H9 (cell line): ENCODE data around the gene DLG2. TPM values are rescaled to one million over a fixed set of nuclear protein-coding genes. Genes with fewer than 3 reads are reported as not detected.

Experiments used
- DNase-seq: peaks from one replicate; pipeline ENCODE4 v3.0.0-alpha.2; 2017
- H2AFZ ChIP-seq: one replicate; pipeline ENCODE4 v1.6.1; 2013; ENCODE audit warnings: mild to moderate bottlenecking, low read length, control low read depth, moderate library complexity
- H2AK5ac ChIP-seq: 2 replicates; pipeline ENCODE4 v1.6.1; 2013; ENCODE audit warnings: low read length, control low read depth, mixed read lengths; ENCODE audit not compliant: insufficient read length
- H2BK120ac ChIP-seq: one replicate; pipeline ENCODE4 v1.6.1; 2013; ENCODE audit warnings: low read depth, mild to moderate bottlenecking, low read length, control low read depth, inconsistent platforms; ENCODE audit not compliant: poor library complexity, severe bottlenecking
- H2BK12ac ChIP-seq: 2 replicates; pipeline ENCODE4 v1.6.1; 2013; ENCODE audit warnings: low read length, control low read depth, mixed read lengths, low read depth; ENCODE audit not compliant: insufficient read length
- H2BK15ac ChIP-seq: 2 replicates; pipeline ENCODE4 v1.6.1; 2013; ENCODE audit warnings: low read depth, low read length, control low read depth
- H2BK20ac ChIP-seq: one replicate; pipeline ENCODE4 v1.6.1; 2013; ENCODE audit warnings: low read depth, mild to moderate bottlenecking, low read length, control low read depth, inconsistent platforms; ENCODE audit not compliant: poor library complexity, severe bottlenecking
- H2BK5ac ChIP-seq: 2 replicates; pipeline ENCODE4 v1.6.1; 2013; ENCODE audit warnings: low read length, control low read depth, mixed read lengths; ENCODE audit not compliant: insufficient read length
- H3K14ac ChIP-seq: 2 replicates; pipeline ENCODE4 v1.6.1; 2013; ENCODE audit warnings: low read length, control low read depth; ENCODE audit not compliant: insufficient read depth
- H3K18ac ChIP-seq: 2 replicates; pipeline ENCODE4 v1.6.1; 2013; ENCODE audit warnings: low read depth, mild to moderate bottlenecking, mixed read lengths, low read length, control low read depth; ENCODE audit not compliant: insufficient read length
- H3K23ac ChIP-seq: 2 replicates; pipeline ENCODE4 v1.6.1; 2013; ENCODE audit warnings: low read length, control low read depth, mixed read lengths, low read depth; ENCODE audit not compliant: insufficient read length
- H3K23me2 ChIP-seq: 2 replicates; pipeline ENCODE4 v1.6.1; 2013; ENCODE audit warnings: low read depth, mild to moderate bottlenecking, mixed read lengths, low read length, control low read depth; ENCODE audit not compliant: insufficient read length, poor library complexity, severe bottlenecking
- H3K27ac ChIP-seq: 2 replicates; pipeline ENCODE4 v1.5.1; 2013; ENCODE audit warnings: low read length, control low read depth, mixed read lengths, low read depth; ENCODE audit not compliant: insufficient read length
- H3K27me3 ChIP-seq: 2 replicates; pipeline ENCODE4 v1.6.1; 2013; ENCODE audit warnings: low read length, control low read depth, inconsistent platforms; ENCODE audit not compliant: insufficient read depth
- H3K4ac ChIP-seq: 2 replicates; pipeline ENCODE4 v1.6.1; 2013; ENCODE audit warnings: low read depth, mild to moderate bottlenecking, control low read depth, inconsistent platforms, low read length, moderate library complexity
- H3K4me1 ChIP-seq: 2 replicates; pipeline ENCODE4 v1.6.1; 2013; ENCODE audit warnings: low read length, control low read depth, inconsistent platforms; ENCODE audit not compliant: insufficient read depth
- H3K4me2 ChIP-seq: 2 replicates; pipeline ENCODE4 v1.6.1; 2013; ENCODE audit warnings: low read length, control low read depth, mixed read lengths; ENCODE audit not compliant: insufficient read length, insufficient read depth
- H3K56ac ChIP-seq: 2 replicates; pipeline ENCODE4 v1.6.1; 2013; ENCODE audit warnings: low read depth, mild to moderate bottlenecking, mixed read lengths, low read length, control low read depth; ENCODE audit not compliant: insufficient read length
- H3K79me1 ChIP-seq: 2 replicates; pipeline ENCODE4 v1.6.1; 2013; ENCODE audit warnings: low read depth, mild to moderate bottlenecking, moderate library complexity, low read length, control low read depth, inconsistent platforms; ENCODE audit not compliant: insufficient read depth, poor library complexity, severe bottlenecking
- H3K79me2 ChIP-seq: 2 replicates; pipeline ENCODE4 v1.6.1; 2013; ENCODE audit warnings: low read length, control low read depth, inconsistent platforms; ENCODE audit not compliant: insufficient read depth
- H3K9ac ChIP-seq: 2 replicates; pipeline ENCODE4 v1.6.1; 2013; ENCODE audit warnings: low read length, control low read depth, mixed read lengths; ENCODE audit not compliant: insufficient read length; ENCODE audit errors: extremely low read depth
- H3K9me3 ChIP-seq: one replicate; pipeline ENCODE4 v1.6.1; 2013; ENCODE audit warnings: low read depth, low read length, inconsistent platforms; ENCODE audit not compliant: control insufficient read depth
- H3T11ph ChIP-seq: one replicate; pipeline ENCODE4 v1.6.1; 2013; ENCODE audit warnings: mild to moderate bottlenecking, low read length, control low read depth, inconsistent platforms
- H4K20me1 ChIP-seq: one replicate; pipeline ENCODE4 v1.6.1; 2013; ENCODE audit not compliant: control insufficient read depth, insufficient read length, insufficient read depth
- H4K5ac ChIP-seq: 2 replicates; pipeline ENCODE4 v1.6.1; 2013; ENCODE audit warnings: low read depth, mild to moderate bottlenecking, mixed read lengths, low read length, control low read depth; ENCODE audit not compliant: insufficient read length
- H4K8ac ChIP-seq: replicated peaks from 2 replicates; pipeline ENCODE4 v1.6.1; 2013; ENCODE audit warnings: low read length, control low read depth, mixed read lengths, low read depth; ENCODE audit not compliant: insufficient read length
- H4K91ac ChIP-seq: 2 replicates; pipeline ENCODE4 v1.6.1; 2013; ENCODE audit warnings: low read depth, mild to moderate bottlenecking, moderate library complexity, mixed read lengths, low read length, control low read depth; ENCODE audit not compliant: insufficient read length
- H3K27ac Mint-ChIP-seq, 3 experiments: 2 replicates in 2 of 3; 3 replicates in 1 of 3; pipeline ENCODE4 v1.8.0; 2020 to 2021; ENCODE audit warnings: mixed read lengths in 3 of 3, mild to moderate bottlenecking in 1 of 3, moderate library complexity in 1 of 3
- H3K27me3 Mint-ChIP-seq: 2 replicates; pipeline ENCODE4 v1.8.0; 2021; ENCODE audit warnings: low read depth, mild to moderate bottlenecking, moderate library complexity, mixed read lengths
- H3K36me3 Mint-ChIP-seq, 3 experiments: 2 replicates in 2 of 3; 3 replicates in 1 of 3; pipeline ENCODE4 v1.8.0; 2020 to 2021; ENCODE audit warnings: low read depth in 3 of 3, mixed read lengths in 3 of 3; ENCODE audit not compliant: insufficient read depth in 1 of 3
- H3K4me1 Mint-ChIP-seq, 2 experiments: 2 replicates each; pipeline ENCODE4 v1.8.0; 2020; ENCODE audit warnings: mixed read lengths in 2 of 2
- H3K4me3 Mint-ChIP-seq, 2 experiments: 2 replicates in 1 of 2; 3 replicates in 1 of 2; pipeline ENCODE4 v1.8.0; 2020 to 2021; ENCODE audit warnings: mild to moderate bottlenecking in 2 of 2, mixed read lengths in 2 of 2, moderate library complexity in 1 of 2
- H3K9me3 Mint-ChIP-seq, 2 experiments: 2 replicates in 1 of 2; 3 replicates in 1 of 2; pipeline ENCODE4 v1.8.0; 2020; ENCODE audit warnings: mild to moderate bottlenecking in 2 of 2, mixed read lengths in 2 of 2, moderate library complexity in 1 of 2
- CTCF ChIP-seq: fragments of 200-600 bp; sonication (generic); conservative IDR thresholded peaks from 3 replicates; pipeline ENCODE4 v1.8.0; 2021; ENCODE audit warnings: antibody characterized with exemption, mild to moderate bottlenecking
- WGBS: extraction: QIAGEN DNeasy Blood & Tissue Kit; methylation state at CpG from one replicate; pipeline ENCODE4 v1.1.7; 2013; ENCODE audit warnings: missing lambda C conversion rate, low lambda C conversion rate, mixed read lengths; ENCODE audit not compliant: insufficient read length; ENCODE audit errors: extremely low coverage; 5-methylcytosine and 5-hydroxymethylcytosine counted together
- total RNA-seq: library from RNA; stranded (reverse); gene quantifications from 2 replicates; pipeline ENCODE4 v1.2.1, GENCODE V29; 2021

The DLG2 gene
- total RNA-seq, 1 experiment from 2014 or later = 8.0 TPM

GRCh38 chr11:85187992-85188391 lies 439.2 kb downstream of the DLG2 start:
- Histone ChIP-seq H4K5ac (no peak overlapping the region), H2BK5ac (no peak overlapping the region), H2BK20ac (no peak overlapping the region), H3K4me1 (no peaks in the 10 kb centered on the region), H3K56ac (no peak overlapping the region), H3T11ph (no peak overlapping the region), H3K9me3 (no peaks in the 10 kb centered on the region), H3K27me3 (no peaks in the 10 kb centered on the region), H3K18ac (no peak overlapping the region), H3K79me2 (no peaks in the 10 kb centered on the region), H2AFZ (no peak overlapping the region), H2BK120ac (no peak overlapping the region), H2BK15ac (no peak overlapping the region), H3K23ac (no peak overlapping the region), H3K9ac (no peak overlapping the region), H4K8ac (no peak overlapping the region), H2AK5ac (no peak overlapping the region), H4K20me1 (no peaks in the 10 kb centered on the region), H3K4me2 (no peak overlapping the region), H3K79me1 (no peaks in the 10 kb centered on the region), H3K14ac (no peak overlapping the region), H3K27ac (no peak overlapping the region), H3K4ac (no peak overlapping the region), H4K91ac (no peak overlapping the region), H2BK12ac (no peak overlapping the region), H3K23me2 (no peaks in the 10 kb centered on the region)
- Mint-ChIP-seq H3K4me3 (no peak overlapping the region), H3K9me3 (peaks cover 0 to 3% of the 10 kb centered on the region in 2 experiments; a peak in 2 of 5 replicates), H3K36me3 (peaks cover 0 to 5% (median 0%) of the 10 kb centered on the region in 3 experiments; a peak in 3 of 7 replicates), H3K4me1 (peaks cover 2 to 3% of the 10 kb centered on the region in 2 experiments; a peak in 2 of 4 replicates), H3K27ac (no peak overlapping the region), H3K27me3 (no peaks in the 10 kb centered on the region)
- no CpG with 5 or more reads among the region's 1 CpG for WGBS
- no peak for TF ChIP-seq CTCF
- DNase-seq = no peak
